ENCODE measurements around the gene SCARB2.

DNA sequence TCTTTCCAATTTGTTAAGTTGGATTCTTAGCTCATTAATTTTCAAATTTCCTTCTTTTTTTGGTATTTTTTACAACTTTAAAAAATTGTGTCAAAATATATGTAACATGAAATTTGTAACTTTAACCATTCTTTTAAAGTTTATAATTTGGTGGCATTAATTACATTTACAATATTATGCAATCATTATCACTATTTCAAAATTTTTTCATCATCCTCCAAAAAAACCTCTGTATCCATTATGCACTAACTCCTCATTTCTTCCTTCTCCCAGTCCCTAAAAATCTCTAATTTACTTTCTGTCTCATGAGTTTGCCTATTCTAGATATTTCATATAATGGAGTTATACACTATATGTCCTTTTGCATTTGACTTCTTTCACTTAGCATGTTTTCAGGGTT is 33.2 kb upstream of the SCARB2 start:
- TF ChIP-seq, protein P1, sequence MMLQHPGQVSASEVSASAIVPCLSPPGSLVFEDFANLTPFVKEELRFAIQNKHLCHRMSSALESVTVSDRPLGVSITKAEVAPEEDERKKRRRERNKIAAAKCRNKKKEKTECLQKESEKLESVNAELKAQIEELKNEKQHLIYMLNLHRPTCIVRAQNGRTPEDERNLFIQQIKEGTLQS (IDR thresholded peaks at IDR 0.05) = no peak
- TF ChIP-seq, protein P2, sequence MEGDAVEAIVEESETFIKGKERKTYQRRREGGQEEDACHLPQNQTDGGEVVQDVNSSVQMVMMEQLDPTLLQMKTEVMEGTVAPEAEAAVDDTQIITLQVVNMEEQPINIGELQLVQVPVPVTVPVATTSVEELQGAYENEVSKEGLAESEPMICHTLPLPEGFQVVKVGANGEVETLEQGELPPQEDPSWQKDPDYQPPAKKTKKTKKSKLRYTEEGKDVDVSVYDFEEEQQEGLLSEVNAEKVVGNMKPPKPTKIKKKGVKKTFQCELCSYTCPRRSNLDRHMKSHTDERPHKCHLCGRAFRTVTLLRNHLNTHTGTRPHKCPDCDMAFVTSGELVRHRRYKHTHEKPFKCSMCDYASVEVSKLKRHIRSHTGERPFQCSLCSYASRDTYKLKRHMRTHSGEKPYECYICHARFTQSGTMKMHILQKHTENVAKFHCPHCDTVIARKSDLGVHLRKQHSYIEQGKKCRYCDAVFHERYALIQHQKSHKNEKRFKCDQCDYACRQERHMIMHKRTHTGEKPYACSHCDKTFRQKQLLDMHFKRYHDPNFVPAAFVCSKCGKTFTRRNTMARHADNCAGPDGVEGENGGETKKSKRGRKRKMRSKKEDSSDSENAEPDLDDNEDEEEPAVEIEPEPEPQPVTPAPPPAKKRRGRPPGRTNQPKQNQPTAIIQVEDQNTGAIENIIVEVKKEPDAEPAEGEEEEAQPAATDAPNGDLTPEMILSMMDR (IDR thresholded peaks at IDR 0.05 in 2 of 3, conservative IDR thresholded peaks at IDR 0.05 in 1 of 3; ENCODE audit: borderline replicate concordance in 1 of 3, insufficient read depth in 1 of 3, low read depth in 2 of 3, low read length in 2 of 3) = no peak
- TF ChIP-seq EZH2 (IDR thresholded peaks at IDR 0.05) = no peak
- TF ChIP-seq POLR2A (IDR thresholded peaks at IDR 0.05; ENCODE audit: borderline replicate concordance, extremely low read depth, insufficient read depth, insufficient read length) = no peak
- TF ChIP-seq YY1 (IDR thresholded peaks at IDR 0.05; ENCODE audit: extremely low read depth, insufficient replicate concordance, low read depth, low read length) = no peak
- no peak for TF ChIP-seq SP1 (IDR thresholded peaks at IDR 0.05; ENCODE audit: low read depth)
- TF ChIP-seq EGR1 (IDR thresholded peaks at IDR 0.05; ENCODE audit: low read depth) = no peak
- no peak for TF ChIP-seq EZH2phosphoT487 (IDR thresholded peaks at IDR 0.05; ENCODE audit: borderline replicate concordance)

Data from HCT116 (cell line).